Subcutaneous adipose tissue (tissue), 4 donors: ENCODE data around the gene RPS6KB1. TPM values are rescaled to one million over a fixed set of nuclear protein-coding genes. Genes with fewer than 3 reads are reported as not detected.

ENCODE experiments used
- total RNA-seq, 4 donors: library from RNA; depleted of rRNA; stranded (reverse); fragments of >200 nt; gene quantifications; one replicate each; pipeline ENCODE4 v1.1.0, GENCODE V29; 2016
- TF ChIP-seq, protein P1 (sequence below): fragments of 450-650 bp; IDR thresholded peaks from one replicate; pipeline ENCODE4 v1.5.1; 2016; ENCODE audit warnings: low read depth, mild to moderate bottlenecking, control low read depth, antibody characterized with exemption, moderate library complexity

Gene RPS6KB1
- total RNA-seq, 4 donors from 2014 or later: 26.5 to 45.5 (median 35.0) TPM

DNA sequence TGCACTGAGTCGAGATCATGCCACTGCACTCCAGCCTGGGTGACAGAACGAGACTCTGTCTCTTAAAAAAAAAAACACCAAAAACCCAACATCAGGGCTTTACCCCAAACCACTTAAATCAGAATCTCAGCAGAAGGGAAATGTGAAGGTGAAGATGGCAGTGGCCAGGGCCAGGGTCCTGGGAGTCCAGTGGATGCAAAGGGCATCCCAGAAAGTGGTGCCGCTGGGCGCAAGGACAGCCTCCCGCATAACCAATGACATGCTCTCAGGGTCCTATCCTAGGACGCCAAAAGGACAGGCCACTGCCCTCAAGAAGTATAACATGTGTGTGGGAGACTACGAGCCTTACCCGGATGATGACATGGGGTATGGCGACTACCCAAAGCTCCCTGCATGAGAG, 8.1 kb upstream of the RPS6KB1 start:
- TF ChIP-seq, protein P1, sequence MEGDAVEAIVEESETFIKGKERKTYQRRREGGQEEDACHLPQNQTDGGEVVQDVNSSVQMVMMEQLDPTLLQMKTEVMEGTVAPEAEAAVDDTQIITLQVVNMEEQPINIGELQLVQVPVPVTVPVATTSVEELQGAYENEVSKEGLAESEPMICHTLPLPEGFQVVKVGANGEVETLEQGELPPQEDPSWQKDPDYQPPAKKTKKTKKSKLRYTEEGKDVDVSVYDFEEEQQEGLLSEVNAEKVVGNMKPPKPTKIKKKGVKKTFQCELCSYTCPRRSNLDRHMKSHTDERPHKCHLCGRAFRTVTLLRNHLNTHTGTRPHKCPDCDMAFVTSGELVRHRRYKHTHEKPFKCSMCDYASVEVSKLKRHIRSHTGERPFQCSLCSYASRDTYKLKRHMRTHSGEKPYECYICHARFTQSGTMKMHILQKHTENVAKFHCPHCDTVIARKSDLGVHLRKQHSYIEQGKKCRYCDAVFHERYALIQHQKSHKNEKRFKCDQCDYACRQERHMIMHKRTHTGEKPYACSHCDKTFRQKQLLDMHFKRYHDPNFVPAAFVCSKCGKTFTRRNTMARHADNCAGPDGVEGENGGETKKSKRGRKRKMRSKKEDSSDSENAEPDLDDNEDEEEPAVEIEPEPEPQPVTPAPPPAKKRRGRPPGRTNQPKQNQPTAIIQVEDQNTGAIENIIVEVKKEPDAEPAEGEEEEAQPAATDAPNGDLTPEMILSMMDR: no peak

DNA sequence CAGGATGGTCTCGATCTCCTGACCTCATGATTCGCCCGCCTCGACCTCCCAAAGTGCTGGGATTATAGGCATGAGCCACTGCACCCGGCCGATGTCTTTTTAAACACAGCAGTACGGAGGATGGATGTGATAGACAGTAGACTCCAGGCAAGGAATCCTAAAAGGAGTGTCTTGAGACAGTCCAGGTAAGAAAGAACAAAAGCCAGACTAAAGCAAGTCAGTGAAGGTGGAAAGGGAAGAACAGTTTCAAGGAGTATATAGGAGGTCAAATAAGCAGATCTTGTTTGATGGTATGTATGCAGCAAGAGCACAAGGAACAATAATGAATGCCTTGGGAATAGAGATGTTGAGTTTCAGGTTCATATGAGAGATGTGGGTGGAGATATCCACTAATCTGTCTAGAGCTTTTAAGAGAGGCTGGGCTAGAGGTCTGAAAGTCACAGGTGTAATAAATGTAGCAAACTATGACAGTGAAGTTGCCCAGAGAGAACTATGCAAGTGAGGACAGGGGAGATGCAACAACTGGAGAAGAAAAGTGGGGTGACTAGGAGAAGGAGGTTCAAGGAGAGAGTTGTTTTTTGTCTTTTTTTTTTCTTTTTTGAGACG, 4.7 kb upstream of the RPS6KB1 start:
- TF ChIP-seq, protein P1: peak; percentile 88

DNA sequence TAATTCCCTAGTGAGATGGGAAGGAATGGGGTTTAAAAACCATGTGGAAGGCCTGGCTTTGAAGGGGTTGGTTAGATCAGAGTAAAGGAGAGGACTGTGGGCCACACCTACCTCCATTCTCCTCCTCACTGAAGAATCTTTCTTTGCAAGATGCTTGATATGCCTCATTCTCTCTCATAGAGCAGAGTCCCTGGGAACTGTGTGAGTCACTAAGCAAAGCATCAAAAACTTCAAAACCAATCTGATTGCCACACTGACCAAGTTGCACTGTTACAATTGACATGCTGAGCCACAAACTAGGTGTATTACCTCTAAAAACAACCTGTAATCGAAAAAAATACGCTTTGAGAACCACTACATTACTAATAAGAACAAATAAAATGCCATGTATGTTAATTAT, 2.2 kb upstream of the RPS6KB1 start:
- TF ChIP-seq, protein P1: no peak

DNA sequence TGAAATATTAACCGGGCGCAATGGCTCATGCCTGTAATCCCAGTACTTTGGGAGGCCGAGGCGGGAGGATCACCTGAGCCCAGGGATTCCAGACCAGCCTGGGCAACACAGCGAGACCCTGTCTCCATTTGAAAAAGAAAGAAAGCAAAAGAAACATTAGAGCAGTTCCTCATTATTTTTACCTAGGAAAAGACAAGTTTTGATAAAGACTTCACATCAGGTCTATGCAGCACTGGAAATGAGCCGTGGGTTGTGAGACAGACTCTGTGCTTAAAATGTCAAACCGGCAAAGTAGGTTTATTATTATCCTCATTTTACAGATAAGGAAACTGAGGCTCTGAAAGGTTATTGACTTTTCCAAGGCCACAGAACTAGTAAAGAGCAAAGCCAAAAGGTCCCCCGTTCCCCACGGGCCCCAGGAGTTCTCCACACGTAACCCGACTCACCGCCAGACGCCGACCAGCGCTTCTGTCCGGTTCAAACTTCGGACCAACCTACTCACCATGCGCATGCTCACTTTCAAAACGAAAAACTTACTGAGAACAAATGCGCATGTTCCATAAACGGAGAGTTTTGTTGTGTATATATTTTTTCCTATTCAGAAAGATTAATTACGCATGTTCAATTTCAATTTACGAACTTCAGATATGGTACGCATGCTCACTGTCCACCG, 534 bp upstream of the RPS6KB1 start:
- TF ChIP-seq, protein P1: no peak

DNA sequence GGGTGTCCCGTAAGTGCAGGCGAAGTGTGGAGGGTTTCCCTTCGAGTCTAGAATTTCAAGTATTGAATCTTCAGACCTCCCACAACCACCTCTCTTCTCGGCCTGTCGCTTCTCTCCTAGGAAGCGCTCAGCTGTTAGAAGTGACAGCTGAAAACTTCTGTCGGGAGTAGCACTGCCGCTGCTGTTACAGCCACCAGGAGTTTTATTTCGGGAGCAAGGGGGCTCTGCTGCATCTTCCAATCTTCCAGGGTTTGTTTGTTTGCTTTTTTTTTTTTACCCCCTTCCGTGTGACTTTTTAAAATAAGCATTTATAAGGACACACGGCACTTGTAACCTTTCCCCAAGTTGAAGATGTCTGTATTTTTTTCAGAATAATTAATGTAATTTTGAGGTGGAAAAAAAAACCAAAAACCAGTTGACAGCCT, 767 bp downstream of the RPS6KB1 start:
- TF ChIP-seq, protein P1: no peak

DNA sequence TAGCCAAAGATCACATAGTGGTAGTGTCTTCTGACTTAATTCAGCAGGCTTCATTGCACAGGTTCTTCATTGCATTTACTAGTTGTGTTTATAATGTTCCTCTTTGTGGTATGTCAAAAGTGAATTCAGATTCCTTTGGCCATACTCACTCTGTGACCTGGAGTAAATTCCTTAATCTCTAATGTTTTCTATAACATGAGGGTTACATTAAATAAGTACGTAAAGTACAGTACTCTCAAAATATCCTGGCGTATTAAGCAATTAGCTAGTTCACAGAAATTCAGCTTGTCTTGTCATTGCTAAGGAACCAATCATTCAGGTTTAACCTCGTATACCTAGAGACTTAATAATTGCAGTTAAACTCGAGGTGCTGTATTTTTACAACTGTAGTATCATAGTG, 4.2 kb downstream of the RPS6KB1 start:
- TF ChIP-seq, protein P1: no peak

DNA sequence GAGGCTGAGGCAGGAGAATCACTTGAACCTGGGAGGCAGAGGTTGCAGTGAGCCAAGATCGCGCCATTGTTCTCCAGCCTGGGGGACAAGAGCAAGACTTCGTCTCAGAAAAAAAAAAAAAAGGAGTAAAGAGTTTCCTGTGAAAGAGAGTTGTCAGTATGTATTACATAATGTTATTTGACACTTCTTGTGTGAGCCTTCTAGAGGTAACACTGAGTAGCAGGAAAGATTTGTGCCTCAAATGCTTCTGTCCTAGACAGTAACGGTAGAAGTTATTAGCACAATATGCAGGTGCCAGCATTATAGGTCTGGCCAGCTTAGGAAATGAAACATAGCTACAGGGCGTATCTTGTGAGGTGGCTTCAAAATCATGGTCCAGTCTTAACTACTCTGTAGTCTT, 6.2 kb downstream of the RPS6KB1 start:
- TF ChIP-seq, protein P1: no peak
